Mucosa of stomach (tissue), 1 donor: Measurements from ENCODE around the gene KCNMA1.

Experiments
- H3K27me3 ChIP-seq: one replicate; pipeline ENCODE4 v1.7.0; 2013; ENCODE audit warnings: mild to moderate bottlenecking, low read length; ENCODE audit not compliant: control insufficient read depth, insufficient read depth
- H3K36me3 ChIP-seq: one replicate; pipeline ENCODE4 v1.7.0; 2013; ENCODE audit warnings: low read length; ENCODE audit not compliant: control insufficient read depth, insufficient read depth
- H3K4me1 ChIP-seq: one replicate; pipeline ENCODE4 v1.7.0; 2013; ENCODE audit warnings: mild to moderate bottlenecking, low read length; ENCODE audit not compliant: control insufficient read depth, insufficient read depth
- H3K4me3 ChIP-seq: one replicate; pipeline ENCODE4 v1.7.0; 2013; ENCODE audit warnings: low read length
- H3K9ac ChIP-seq: one replicate; pipeline ENCODE4 v1.7.0; 2013; ENCODE audit warnings: mild to moderate bottlenecking, low read length, moderate library complexity
- H3K9me3 ChIP-seq: one replicate; pipeline ENCODE4 v1.7.0; 2013; ENCODE audit warnings: mild to moderate bottlenecking, low read length, moderate library complexity; ENCODE audit not compliant: control insufficient read depth
- donor health status: Pancreatic carcinoma.

The KCNMA1 gene

GRCh38 chr10:77472146-77472545 lies 165.5 kb downstream of the KCNMA1 start:
- Histone ChIP-seq H3K9me3 (no peaks in the 10 kb centered on the region), H3K27me3 (no peaks in the 10 kb centered on the region), H3K4me3 (no peak overlapping the region), H3K4me1 (peaks cover 3% of the 10 kb centered on the region), H3K9ac (no peak overlapping the region), H3K36me3 (no peaks in the 10 kb centered on the region)

DNA sequence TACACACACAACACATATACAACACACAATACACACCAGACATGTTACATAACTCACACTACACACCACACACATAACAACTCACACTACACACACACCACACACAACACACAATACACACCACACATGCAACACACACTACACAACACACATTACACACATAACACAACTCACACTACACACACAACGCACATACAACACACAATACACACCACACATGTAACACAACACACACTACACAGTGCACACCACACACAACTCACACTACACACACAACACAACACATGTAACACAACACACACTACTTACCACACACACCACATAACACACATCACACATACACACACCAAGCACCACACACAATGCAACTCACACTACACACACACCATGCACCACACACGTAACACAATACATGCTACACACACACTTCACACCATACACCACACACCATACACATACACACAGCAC lies 166.5 kb downstream of the KCNMA1 start:
- H3K36me3 ChIP-seq: no peaks in the 10 kb centered on the region
- no peaks in the 10 kb centered on the region for H3K9me3 ChIP-seq
- H3K4me3 ChIP-seq: no peak overlapping the region
- H3K27me3 ChIP-seq: no peaks in the 10 kb centered on the region
- no peak overlapping the region for H3K9ac ChIP-seq
- peaks cover 3% of the 10 kb centered on the region for H3K4me1 ChIP-seq

GRCh38 chr10:77467422-77467963 lies 170.1 kb downstream of the KCNMA1 start:
- no peak overlapping the region for H3K4me3 ChIP-seq
- H3K36me3 ChIP-seq: no peaks in the 10 kb centered on the region
- peaks cover 5% of the 10 kb centered on the region for H3K4me1 ChIP-seq
- H3K9ac ChIP-seq: no peak overlapping the region
- H3K9me3 ChIP-seq: no peaks in the 10 kb centered on the region
- no peaks in the 10 kb centered on the region for H3K27me3 ChIP-seq

DNA sequence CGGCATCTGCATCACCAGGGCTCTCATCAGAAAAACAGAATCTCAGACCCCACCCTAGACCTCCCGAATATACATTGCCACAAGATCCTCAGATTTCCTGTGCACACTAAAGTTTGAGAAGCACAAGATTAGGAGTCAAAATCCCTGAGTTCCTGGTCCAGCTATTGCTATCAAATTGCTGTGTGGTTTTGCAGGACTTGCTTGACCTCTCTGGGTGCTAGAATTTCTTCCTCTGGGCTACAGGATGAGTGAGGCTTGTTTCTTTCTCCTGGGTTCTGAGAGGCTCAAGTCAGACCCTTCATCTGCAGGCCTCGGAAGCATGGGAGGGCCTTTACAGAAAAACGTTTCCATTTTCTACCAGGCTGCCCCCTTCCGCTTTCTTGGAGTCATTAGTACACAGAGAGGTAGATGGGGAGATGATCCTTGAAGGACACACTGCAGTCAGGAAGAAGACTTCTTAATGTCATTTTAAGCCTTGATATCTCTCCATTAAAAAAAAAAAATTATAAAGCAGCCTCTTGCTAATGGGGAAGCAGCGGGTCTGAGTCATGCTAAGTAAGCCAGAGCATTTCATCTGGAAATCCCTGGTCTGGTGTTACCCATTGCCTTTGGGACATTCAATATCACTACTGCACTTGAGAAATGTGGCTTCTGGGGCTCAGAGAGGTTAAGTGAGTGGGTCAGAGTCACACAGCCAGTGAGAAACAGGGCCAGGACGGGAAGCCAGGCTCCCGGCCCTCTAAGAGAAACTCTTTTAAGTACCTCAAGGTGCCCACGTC lies 173.5 kb downstream of the KCNMA1 start:
- H3K27me3 ChIP-seq: no peaks in the 10 kb centered on the region
- no peak overlapping the region for H3K9ac ChIP-seq
- no peak overlapping the region for H3K4me3 ChIP-seq
- H3K4me1 ChIP-seq: peaks cover 5% of the 10 kb centered on the region
- H3K36me3 ChIP-seq: no peaks in the 10 kb centered on the region
- H3K9me3 ChIP-seq: no peaks in the 10 kb centered on the region

- no peaks in the 10 kb centered on the region for H3K27me3 ChIP-seq
- no peaks in the 10 kb centered on the region for H3K9me3 ChIP-seq
- no peaks in the 10 kb centered on the region for H3K36me3 ChIP-seq
- H3K4me1 ChIP-seq: peaks cover 5% of the 10 kb centered on the region
- no peak overlapping the region for H3K4me3 ChIP-seq
- H3K9ac ChIP-seq: no peak overlapping the region
These were observed 174.1 kb downstream of the KCNMA1 start for GRCh38 chr10:77463499-77463898.

- no peaks in the 10 kb centered on the region for H3K9me3 ChIP-seq
- no peaks in the 10 kb centered on the region for H3K27me3 ChIP-seq
- peaks cover 5% of the 10 kb centered on the region for H3K4me1 ChIP-seq
- H3K36me3 ChIP-seq: no peaks in the 10 kb centered on the region
- no peak overlapping the region for H3K4me3 ChIP-seq
- no peak overlapping the region for H3K9ac ChIP-seq
These were observed 175.8 kb downstream of the KCNMA1 start for GRCh38 chr10:77461636-77462296.

DNA sequence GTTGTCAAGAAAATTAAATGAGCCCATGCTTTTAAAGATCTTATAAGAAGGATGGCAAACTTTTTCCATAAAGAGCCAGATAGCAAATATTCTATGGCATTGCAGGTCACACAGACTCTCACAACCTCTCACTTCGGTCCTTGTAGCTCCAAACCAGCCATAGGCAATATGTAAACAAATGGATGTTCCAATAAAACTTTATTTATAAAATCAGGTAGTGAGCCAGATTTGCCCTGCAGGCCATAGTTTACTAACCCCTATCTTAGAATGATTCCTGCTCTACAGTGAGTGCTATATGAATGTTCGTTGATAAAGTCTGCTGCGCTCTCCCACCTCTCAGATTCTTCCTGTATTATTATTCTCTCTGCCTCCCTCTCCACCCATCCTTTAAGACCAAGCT lies 177.7 kb downstream of the KCNMA1 start:
- H3K4me1 ChIP-seq: peaks cover 14% of the 10 kb centered on the region
- H3K9ac ChIP-seq: no peak overlapping the region
- H3K9me3 ChIP-seq: no peaks in the 10 kb centered on the region

DNA sequence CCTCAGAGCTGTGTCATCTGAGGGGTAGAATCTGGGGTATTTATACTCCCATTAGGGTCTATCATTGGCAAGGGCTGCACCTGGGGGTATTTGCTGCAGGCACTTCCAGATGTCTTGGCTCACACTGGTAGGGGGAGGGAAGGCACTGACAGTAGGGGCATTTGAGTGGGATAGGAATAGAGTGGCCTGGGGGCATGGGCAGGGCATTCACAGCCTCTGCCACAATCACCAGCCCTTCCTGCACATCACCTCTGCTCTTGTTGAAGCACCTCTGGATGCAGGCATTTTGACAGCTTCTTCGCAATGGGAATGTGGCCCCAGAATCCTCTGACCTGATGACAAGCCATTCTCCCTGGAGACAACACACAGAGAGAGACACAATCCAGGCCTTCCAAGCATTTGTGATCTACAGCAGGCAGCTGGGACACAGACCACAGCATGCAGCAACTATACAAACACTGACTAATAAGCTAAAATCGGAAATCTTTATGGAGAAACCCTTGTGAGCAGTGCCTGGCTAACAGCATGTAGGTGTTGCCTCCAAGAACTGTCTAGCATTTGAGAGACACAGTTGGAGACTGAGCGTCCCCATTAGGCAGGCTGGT lies 178.5 kb downstream of the KCNMA1 start:
- Histone ChIP-seq H3K4me3 (no peak overlapping the region), H3K9me3 (no peaks in the 10 kb centered on the region), H3K27me3 (no peaks in the 10 kb centered on the region), H3K4me1 (peaks cover 14% of the 10 kb centered on the region), H3K36me3 (no peaks in the 10 kb centered on the region), H3K9ac (no peak overlapping the region)

More for the DNA sequence above, 177.7 kb downstream of the KCNMA1 start:
- Histone ChIP-seq H3K27me3 (no peaks in the 10 kb centered on the region), H3K4me3 (no peak overlapping the region), H3K36me3 (no peaks in the 10 kb centered on the region)

- Histone ChIP-seq H3K9me3 (no peaks in the 10 kb centered on the region), H3K4me3 (no peak overlapping the region), H3K4me1 (peaks cover 9% of the 10 kb centered on the region), H3K36me3 (no peaks in the 10 kb centered on the region), H3K9ac (no peak overlapping the region), H3K27me3 (no peaks in the 10 kb centered on the region)
These were observed 179.9 kb downstream of the KCNMA1 start for GRCh38 chr10:77457721-77458120.

DNA sequence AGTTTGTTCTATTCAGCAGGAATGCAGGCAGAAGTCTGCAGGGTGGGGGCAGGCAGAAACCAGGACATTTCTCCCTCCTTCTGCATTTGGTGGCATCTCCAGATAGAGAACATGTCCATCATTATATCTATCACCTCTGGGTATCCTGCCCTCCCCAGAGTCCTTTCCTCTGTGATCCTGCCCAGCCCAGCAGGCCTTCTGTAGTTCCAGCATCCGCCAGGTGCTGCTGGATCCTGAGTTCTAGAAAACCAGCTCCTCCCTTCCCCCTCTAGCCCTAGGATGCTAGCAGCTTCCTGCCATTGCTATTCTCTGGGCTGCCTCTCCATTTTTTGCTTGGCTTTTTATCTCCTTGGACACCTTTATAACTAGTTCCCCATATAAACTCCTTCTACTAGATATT lies 180.3 kb downstream of the KCNMA1 start:
- Histone ChIP-seq H3K27me3 (no peaks in the 10 kb centered on the region), H3K4me1 (peaks cover 9% of the 10 kb centered on the region), H3K9ac (no peak overlapping the region), H3K4me3 (no peak overlapping the region), H3K9me3 (no peaks in the 10 kb centered on the region), H3K36me3 (no peaks in the 10 kb centered on the region)

DNA sequence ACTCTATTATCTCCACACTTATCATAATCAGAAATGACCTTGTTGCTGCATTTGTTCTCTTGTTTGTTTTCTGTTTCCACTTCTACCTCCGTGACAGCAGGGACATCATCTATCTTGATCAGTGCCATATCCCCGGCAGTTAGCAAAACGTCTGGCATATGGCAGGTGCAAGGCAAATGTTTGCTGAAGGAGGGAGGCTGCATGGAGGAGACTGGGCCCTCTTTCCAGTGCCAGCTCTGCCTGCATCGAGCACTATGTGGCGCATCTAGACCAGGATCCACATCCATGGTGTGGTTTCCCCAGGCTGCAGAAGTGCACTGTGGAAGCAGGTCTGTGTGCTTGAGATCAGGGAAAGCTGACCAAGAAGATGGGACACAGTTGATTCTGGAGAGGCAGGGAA lies 181.2 kb downstream of the KCNMA1 start:
- Histone ChIP-seq H3K4me3 (no peak overlapping the region), H3K9ac (no peak overlapping the region), H3K9me3 (no peaks in the 10 kb centered on the region)

DNA sequence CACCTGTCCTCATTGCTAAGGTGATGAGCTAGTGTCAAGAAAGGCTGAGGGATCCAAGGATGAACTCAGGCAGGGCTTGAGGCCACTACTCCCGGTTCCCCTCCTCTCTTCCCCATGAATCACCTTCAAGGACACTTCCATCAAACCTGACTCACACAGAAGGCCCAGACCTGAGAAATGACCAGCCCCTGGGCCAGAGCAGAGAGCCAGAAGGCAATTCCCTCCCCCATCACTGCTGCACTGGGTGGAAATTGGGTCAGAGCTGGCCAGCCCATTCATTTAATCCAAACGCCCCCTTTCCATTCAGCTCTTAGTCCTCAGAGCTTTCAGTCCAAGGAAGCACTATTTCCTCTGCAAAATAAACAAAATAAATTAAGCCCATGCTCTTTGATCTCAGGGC lies 182.0 kb downstream of the KCNMA1 start:
- H3K9me3 ChIP-seq: no peaks in the 10 kb centered on the region
- H3K4me1 ChIP-seq: peaks cover 16% of the 10 kb centered on the region
- no peak overlapping the region for H3K4me3 ChIP-seq
- no peaks in the 10 kb centered on the region for H3K36me3 ChIP-seq
- no peak overlapping the region for H3K9ac ChIP-seq
- H3K27me3 ChIP-seq: no peaks in the 10 kb centered on the region

More for the DNA sequence above, 181.2 kb downstream of the KCNMA1 start:
- Histone ChIP-seq H3K4me1 (peaks cover 16% of the 10 kb centered on the region), H3K27me3 (no peaks in the 10 kb centered on the region), H3K36me3 (no peaks in the 10 kb centered on the region)
